ENCODE results near the gene LARGE1.

Gene LARGE1

DNA sequence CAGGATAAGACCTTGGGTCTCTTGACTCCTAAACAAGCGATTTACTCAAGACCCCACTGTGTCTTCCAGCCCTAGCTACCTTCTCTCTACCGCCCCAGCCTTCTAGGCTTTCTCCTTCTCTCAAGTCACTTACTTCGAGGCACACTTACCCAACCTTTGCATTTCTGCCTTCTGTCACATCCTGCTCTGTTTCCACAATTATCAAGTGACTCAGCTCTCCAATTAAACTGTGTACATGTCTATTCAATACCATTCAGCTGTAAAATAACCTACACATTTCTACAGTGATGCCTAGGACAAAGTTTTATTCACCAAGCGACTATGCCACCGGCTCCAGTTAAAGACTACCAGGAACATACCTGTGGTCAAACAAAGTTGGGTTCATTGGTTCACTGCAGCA, 69.0 kb downstream of the LARGE1 start:
- DNase-seq, result no peak

DNA sequence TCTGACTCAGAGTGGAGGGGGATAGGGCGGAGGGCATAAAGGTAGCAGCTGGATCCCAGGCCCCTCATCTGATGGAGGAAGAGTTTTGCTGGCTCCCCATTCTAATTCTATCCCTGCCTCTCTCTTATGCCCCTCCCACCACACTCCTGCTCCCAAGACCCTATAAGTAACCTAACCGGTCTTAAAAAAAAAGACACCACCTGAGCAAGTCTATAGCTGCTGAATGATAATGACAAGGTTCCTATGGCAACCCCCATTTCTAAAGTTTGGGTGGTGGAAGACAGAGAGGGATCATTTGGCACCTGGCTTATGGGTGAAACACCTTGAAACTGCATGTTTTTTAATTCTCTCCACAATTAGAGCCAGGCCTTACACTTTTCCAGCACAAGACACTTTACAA, 69.6 kb downstream of the LARGE1 start:
- DNase-seq, result no peak

DNA sequence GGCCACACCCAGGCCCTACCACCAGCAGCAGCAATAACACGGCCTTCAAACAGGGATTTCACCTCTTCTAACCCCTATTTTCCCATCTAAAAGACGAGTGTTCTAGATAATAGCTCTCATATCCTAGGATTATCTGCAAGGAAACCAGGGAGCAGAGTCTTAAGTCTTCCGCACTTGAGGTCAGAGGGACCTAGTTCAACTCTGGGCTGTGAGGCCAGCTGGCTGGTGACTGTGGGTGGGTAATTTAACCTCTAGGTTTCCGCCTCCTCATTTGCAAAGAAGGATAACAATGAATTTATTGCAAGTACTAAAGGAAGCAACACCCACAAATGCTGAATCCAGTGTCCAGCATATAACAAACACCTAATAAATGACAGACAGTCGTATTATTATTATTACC, 70.1 kb downstream of the LARGE1 start:
- no peak for DNase-seq

DNA sequence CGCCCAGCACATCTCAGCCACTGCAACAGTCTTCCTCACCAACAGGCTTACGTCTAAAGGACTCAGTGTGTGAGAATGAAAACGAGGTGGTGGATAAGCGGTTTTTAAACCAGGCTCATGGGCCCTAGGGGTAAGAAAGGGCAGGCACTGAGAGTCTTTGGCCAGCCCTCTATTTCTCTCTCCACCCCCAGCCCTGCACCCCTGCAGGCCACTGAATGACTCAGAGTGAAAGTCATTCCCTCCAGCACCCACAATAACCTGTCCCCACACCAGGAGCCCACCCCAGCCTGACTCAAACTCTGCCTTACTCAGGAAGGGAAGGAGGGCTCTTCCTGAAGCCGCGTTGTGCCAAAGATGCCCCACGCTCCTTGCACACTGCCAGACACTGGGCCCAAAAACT, 72.0 kb downstream of the LARGE1 start:
- no peak for DNase-seq

DNA sequence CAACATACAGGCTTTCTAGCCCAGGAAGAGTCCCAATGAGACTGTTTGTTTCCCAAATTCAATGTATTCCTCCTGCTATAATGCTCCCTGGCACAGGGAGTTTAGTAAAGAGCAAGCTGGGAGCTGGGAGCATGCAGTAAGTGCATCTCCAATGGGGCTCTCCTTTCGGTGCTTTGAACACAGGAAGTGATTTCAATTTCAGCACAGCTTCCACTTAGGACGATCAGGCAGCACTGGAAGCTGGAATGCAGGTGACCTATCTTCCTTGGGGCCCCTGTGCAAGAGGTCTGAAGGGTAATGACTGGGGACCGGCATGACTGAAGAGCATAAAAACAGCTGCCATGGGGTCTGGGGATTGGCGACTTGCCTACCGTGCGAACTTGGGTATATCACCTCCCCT, 76.0 kb downstream of the LARGE1 start:
- no peak for DNase-seq

DNA sequence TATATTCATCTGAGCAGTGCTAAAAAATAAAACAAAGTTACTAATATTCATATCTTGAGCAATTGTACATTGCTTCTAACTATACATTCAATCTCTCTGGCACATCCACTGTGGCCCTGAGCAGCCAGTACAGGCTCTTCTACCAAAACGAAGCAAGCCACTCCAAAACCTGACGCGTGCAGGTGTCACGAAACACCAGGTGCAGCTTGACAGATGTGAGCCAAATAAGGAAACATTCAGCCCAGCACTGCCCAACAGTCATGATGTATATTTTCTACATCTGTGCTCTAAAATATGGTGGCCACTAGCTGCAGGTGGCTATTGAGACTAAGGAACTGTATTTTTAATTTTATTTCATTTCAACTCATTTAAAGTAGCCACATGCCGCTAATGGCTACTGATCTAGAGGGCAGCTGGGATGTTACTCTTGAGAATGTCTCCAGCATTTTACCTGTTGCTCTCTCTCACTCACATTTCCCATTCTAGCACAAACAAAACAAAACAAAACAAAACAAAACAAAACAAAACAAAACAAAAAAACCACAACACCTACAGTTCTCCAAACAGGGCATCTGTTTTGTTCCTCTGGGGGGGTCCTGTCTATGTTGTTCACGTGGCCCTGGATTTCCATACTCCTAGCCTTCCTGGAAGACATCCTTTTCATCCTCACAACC, 77.7 kb downstream of the LARGE1 start:
- DNase-seq, result no peak

DNA sequence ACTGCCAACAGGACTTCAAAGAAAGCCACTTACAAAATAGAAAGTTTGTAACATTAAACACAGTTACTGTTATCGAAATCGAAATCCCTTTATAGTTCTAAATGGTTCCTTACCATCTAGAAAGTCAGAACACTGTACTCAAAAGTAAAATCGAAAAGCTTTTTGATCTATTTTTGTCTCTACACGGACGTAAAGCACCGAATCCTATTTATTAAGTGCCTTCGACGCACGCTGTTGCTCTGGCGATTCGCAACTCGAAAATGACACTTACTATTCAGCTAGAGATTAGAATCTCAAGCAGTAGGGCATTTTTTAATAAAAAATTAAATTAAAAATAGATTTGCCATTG, 78.3 kb downstream of the LARGE1 start:
- no peak for DNase-seq

DNA sequence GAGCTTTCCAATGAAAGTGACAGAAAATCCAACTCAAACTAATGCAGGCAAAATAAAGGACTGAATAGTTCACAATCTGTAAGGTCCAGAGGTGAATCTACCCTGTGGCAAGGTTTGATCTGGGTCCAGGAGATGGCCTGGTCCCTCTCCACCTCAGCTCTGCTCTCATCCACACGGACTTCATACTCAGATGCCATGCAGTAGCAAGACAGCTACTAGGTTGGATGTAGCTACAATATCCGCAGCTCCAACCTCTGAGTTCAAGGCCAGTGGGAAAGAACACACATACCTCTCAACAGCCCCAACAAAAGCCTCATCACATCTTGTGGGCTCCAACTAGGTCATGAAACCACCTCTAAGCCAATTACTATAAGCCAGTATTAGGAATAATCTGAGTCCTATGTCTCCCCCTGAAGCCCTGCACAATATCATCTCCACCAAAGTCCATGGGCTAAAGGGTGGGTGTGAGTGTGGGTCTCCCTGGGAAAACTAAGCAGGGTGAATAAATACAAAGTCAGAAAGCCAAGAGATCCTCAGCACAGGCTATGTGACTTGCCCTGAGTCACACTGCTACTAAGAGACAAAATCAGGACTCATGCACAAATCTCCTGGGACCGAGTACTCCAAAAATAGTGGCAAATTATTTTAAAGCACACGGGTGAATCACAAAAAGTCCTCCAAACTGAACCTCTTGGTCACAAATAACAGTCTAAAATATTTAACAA, 78.8 kb downstream of the LARGE1 start:
- DNase-seq, result no peak

DNA sequence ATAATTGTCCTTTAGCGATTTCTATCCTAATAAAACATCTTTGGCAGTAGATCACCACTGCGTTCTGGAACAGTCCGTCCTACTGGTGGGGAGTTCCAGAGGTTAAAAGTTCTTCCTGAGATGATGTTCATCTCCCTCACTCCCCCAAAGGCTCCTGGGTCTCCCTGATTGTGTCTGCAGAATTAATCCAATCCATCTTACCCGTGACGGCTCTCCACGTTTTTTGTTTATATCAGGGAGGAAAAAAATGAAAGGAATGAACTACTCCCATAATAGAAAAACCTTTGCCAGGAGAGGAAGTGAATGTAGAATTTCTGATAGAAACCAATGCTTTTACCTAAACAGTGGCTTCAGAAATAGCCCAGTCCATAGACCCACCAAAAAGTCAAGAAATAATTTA, 81.6 kb downstream of the LARGE1 start:
- DNase-seq, result no peak

DNA sequence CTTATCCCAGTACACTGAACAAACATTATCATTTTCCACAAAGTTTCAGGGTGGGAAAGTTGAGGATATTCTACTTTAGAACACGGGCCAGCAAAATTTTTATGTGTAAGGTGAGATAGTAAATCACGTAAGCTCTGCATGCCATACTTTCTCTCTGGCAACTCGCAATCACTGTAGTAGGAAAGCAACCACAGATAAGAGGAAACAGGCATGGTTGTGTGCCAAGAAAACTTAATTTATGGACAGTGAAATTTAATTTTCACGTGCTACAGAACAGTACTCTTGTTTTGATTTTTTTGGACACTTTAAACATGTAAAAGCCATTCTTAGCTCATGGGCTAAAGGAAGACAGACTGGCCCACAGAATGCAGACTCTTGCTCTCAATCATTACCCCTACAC, 82.5 kb downstream of the LARGE1 start:
- DNase-seq, result no peak

DNA sequence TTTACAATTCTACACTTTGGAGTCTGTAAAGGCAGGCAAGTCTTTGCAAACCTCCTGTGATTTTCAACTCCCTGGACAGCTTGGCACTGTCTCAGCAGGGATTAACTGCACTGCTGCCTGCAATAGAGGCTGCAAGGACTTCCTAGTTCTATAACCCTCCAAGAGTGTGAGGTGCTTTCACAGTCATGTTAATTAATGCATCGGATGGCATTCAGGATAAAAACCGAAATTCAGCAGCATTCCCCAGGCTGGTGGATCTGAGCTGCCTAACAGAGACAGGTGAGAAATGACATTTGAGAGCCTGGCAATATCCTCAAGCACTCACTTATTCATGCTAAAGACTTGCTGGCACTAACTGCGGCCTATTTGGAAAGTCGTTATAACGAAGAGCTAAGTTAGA, 85.0 kb downstream of the LARGE1 start:
- no peak for DNase-seq

DNA sequence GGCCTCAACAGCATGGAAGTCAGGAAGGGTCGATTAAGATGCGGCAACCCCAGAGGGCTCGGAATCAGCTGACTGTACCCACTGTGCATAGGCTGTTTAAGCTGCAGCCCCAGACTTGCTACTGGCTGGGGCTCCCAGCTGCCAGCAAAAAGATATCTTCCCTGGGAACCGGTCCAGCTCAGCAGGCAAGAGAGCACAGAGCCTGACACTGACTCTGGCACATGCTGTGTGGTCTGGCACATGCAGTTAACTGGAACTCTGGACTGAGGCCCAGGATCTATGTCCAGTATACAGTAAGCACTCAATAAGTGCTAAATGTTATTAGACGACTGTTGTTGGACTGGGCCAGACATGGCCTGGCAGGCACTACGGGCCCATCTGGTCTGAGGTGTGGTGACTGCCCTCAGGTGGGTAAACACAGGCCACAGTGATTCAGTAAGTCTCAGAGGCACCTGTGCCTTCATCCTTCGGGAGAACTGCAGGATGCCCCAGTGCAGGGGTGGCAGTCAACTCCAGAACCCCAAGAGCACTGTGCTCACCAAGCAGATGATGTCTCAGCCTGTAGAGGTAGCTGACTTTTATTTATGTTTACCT, 87.6 kb downstream of the LARGE1 start:
- no peak for DNase-seq

DNA sequence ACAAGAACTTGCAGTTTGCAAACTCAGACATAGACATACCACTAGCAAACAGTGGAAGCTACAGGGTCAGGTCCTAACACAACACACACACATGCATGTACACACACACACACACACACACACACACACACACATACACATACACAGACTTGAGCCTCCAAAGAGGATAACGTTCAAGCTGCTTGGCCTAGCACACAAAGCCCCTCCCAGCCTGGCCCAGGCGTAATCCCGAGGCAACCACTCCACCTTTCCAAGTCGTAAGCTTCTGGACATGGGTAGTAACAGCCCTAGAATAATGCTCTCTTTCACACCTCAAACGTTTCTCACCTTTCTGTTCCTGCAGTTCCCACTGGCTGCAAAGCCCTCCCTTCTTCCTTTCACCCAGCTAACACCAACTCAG, 88.6 kb downstream of the LARGE1 start:
- DNase-seq, result no peak

DNA sequence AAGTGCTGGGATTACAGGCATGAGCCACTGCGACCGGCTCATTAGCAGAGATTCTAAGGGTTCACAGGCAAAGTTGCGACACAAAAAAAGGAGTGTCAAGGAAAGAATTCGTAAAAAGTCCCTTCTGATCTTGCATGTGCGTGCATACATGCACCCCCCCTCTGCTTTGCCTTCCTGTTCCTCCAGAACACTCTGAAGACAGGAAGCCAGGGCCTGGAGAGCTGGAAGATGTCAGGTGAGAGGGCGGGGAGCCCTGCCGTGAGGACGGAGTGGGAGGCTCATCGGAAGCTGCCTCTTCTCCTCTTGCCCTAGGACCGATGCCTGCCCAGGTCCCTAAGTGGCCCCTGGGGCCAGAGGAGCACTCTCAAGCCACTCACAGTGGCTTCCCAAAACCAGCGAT, 89.1 kb downstream of the LARGE1 start:
- no peak for DNase-seq

DNA sequence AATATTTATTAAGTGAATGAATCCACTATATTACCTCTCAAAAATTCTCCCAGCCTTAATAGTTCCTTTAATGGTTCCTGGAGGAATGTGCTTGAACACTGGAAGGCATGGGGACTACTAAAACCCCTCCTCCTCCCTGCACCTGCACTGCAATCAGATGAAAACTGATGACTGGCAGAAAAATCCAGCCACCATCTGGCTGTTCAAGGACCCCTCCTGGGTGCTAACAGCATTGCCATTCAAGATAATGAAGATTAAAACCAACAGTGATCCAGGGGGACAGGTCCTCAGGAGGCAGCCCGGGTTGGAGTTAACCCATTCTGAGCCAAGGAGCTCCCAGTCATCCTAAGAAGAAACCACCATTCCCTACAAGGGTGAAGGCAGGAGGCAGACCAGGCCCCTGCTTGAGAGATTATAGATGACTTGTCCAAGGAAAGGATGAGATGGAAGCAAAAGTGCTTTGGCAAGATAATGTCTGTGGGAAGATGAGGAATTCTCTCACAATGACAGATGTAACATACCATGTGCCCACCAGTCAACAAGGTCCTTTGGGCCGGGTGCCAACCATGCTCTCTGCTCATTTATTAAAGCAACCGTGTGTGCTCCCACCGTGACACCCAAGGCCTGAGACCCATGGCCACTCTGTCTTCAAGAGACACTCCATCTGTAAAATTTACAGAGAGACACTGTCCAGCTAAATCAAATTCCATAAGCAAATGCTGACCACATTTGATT, 90.6 kb downstream of the LARGE1 start:
- no peak for DNase-seq

DNA sequence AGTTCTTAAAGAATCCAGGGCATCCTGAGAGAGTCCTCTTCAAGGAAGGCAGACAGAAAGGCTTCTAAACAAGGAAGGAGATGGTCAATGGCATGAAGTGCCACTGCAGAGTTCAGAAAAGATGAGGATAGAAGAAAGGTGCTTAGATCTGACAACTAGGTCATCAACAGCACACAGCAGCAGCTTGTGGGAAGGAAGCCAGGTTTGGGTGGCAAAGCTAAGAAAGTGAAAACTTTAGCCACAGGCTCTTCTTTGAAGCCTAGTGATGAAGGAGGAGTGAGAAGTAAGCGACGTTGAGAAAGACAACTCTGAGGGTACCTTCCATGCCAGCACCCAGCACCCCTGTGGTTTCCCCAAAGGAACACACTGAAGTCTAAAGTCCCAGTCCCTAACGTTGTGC, 92.0 kb downstream of the LARGE1 start:
- no peak for DNase-seq

DNA sequence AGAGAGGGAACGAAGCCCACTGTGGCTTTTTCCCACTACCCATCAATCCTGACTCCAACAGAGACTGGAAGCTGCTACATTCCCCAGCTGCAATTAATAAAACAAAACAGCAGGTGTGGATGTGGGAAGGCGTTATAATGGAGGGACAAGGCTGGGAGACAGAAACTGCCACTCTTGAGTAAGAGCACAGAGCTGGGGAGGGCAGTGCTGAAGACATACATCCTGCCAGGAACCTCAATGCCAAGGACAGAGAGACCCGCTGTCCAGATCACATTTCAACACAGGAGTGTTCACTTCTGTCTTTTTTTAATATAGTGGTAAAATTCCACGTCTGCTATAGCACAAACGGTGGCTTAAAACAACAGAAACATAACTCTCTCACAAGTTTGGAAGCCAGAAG, 94.5 kb downstream of the LARGE1 start:
- no peak for DNase-seq

DNA sequence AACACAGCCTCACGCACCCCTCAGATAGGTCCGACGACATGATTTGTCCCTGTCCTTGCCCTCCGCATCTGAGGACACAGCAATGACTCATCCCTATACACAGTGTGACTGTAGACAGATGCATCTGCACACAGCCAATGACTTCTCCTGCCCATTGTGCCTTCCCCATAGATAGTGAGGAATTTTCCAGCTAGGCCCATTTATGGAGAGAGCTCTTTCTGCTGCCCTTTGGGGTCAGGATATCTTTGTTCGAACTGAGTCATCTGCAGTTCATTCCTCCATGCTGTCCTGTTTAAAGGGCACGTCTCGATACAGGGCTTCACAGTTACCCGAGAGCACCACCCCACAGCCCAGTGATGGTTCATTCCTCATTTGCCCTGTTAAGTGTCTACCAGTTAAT, 96.7 kb downstream of the LARGE1 start:
- DNase-seq, result no peak

DNA sequence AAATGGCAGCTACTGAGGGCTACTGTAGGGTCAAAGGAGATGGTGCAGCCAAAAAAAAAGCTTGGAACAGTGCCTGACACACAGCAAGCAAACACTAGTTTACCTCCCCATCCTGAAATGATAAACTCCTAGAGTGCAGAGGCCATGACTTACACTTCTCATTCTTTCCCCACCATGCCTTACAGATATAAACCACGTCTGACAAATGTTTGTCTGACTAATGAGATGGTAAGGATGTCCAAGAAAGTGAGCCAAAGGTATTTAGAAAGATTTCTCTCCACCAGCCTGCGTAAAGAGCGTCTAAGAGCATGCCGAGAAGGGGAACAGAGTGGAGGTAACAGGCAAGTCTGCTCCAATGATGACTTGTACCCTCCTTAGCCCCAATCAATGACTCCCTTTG, 99.0 kb downstream of the LARGE1 start:
- no peak for DNase-seq

DNA sequence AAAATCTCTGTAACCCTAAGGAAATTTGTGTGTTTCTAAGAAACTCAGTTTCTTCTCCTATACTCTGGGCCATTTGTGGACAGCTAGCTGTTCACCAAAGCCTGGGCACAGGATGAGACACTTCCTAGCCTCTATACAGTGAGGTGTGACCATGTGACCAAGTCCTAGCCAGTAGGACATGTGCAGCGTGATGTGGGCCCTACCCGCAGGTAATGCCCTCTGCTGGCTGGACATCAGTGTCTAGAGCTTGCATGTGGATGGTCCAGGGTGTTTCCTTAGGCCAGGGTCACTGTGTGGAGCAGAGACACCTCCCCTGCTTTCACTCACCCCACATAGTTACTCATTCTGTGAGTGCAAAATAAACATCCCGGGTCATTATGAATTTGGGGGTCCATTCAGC, 100.5 kb downstream of the LARGE1 start:
- DNase-seq, result no peak

DNA sequence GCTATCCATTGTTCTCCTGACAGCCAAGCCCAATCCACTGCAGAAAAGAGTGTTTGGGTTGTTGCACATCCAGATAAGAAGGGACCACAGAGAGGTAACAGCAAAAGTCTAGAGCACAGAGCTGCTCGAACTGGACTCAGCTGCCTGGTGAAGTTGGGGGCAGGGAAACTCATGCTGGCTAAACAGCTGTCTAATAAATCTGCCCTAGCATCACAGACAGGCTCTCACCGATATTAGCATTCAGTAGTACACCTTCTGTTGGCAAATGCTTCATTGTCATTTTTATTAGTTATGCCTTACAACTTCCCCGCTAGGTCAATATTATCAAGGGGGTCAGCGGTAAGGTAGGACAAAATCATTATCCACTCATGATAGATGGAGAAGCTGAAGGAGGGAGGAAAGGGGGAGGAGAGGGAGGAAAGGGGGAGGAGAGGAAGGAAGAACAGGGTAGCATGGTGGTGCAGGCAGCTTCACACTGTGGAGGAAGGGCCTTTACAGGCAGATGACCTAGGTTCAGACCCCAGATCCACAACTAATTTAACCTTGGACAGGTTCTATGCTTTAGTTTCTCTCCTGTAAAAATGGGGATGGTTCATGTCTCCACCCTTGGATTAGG, 102.7 kb downstream of the LARGE1 start:
- no peak for DNase-seq

DNA sequence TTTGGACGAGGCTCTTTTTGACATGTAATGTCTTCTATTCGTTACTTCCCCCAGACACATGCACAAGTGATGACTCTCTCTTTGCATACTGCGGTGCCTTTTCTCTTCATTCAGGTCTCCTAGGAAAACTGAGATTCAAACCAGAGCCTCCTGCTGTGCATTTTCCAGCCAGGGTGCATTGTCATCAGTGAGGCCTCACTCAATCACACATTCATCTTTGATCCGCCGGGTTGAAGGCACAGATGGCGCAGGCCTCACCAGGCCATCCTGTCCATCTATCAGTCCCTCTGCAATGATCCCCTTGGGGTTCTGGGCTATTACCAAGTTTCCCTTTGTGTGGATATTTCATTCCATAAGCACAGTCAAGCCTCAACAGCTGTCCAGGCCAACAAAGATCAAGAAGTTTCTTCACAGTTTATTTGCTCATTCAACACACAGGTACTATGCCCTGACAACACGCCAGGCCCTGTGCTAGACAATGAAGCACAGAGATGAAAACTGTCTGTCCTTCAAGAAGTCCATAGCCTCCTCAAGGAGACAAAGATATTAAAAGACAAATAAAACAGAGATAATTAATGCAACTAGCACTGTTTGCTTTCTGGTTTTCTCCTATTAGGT, 107.8 kb downstream of the LARGE1 start:
- no peak for DNase-seq

DNA sequence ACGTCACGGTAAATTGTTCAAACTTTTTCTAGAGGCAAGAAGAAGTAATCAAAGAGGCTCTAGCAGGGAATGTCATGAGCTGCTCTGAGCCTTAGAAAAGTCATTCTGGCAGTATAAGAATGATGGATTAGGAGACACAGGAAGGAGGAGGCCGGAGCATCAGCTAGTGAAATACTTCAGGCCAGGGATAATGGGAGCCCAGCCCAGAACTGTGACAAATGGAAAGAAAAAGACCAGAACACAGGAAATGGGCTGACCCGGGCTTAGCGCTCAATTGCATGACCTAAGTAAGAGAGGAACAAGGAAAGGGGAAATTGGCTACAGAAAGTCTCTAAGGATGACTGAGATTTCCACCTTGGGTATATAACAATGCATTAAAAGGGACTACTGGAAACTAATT, 108.6 kb downstream of the LARGE1 start:
- DNase-seq, result no peak
